Measurements from ENCODE around the gene RAPGEF1.

- TF ChIP-seq POLR2A (IDR thresholded peaks at IDR 0.05) = no peak
- no peak for TF ChIP-seq CTCF (IDR thresholded peaks at IDR 0.05)
Observed at GRCh38 chr9:131700765-131701435, 39.0 kb downstream of the RAPGEF1 start.

All from sigmoid colon (tissue), 3 donors.